Measurements from ENCODE around the gene RFX8. TPM values are rescaled to one million over a fixed set of nuclear protein-coding genes. Genes with fewer than 3 reads are reported as not detected.

Gene RFX8
- polyA plus RNA-seq, 3 donors = not detected

- Histone ChIP-seq H3K27me3 (ENCODE audit: control insufficient read depth in 2 of 2, insufficient read depth in 2 of 2, low read length in 2 of 2) (peaks cover 27 to 31% of the 10 kb centered on the region in 2 donors), H3K4me1 (ENCODE audit: control insufficient read depth in 1 of 2, insufficient read depth in 2 of 2, low read length in 2 of 2) (peaks cover 25 to 37% of the 10 kb centered on the region in 2 donors), H3K4me3 (replicated peaks in 1 of 3; ENCODE audit: low read depth in 2 of 3, low read length in 3 of 3) (no peak overlapping the region), H3K27ac (ENCODE audit: low read depth in 1 of 2, low read length in 2 of 2) (no peak overlapping the region), H3K9ac (ENCODE audit: insufficient read depth, low read length, poor library complexity, severe bottlenecking) (no peak overlapping the region), H3K9me3 (replicated peaks in 1 of 2; ENCODE audit: control insufficient read depth in 1 of 2, insufficient read depth in 1 of 2, low read length in 2 of 2) (no peaks in the 10 kb centered on the region), H3K4me2 (replicated peaks; ENCODE audit: extremely low read depth, low read length, poor library complexity, severe bottlenecking) (no peak overlapping the region), H3K79me2 (ENCODE audit: insufficient read depth, low read length) (peaks cover 8% of the 10 kb centered on the region), H3K36me3 (replicated peaks in 1 of 2; ENCODE audit: control insufficient read depth in 1 of 2, insufficient read depth in 2 of 2, low read length in 2 of 2) (no peaks in the 10 kb centered on the region), H4K20me1 (ENCODE audit: insufficient read depth, low read length) (no peaks in the 10 kb centered on the region), H2AFZ (ENCODE audit: insufficient read depth, low read depth, low read length, poor library complexity, severe bottlenecking) (no peak overlapping the region)
- Mint-ChIP-seq H3K27ac (no peak overlapping the region), H3K4me3 (peak overlapping the region in 1 of 2 donors; percentile 47), H3K4me1 (peaks cover 32% of the 10 kb centered on the region), H3K36me3 (peaks cover 0 to 9% of the 10 kb centered on the region in 2 donors), H3K27me3 (ENCODE audit: low read depth in 3 of 3) (peaks cover 36 to 62% (median 58%) of the 10 kb centered on the region in 3 donors), H3K9me3 (peaks cover 0 to 5% (median 0%) of the 10 kb centered on the region in 7 donors)
- WGBS (ENCODE audit: insufficient coverage) = no CpG with 5 or more reads among the region's 2 CpGs
- intact Hi-C loops (cut with micrococcal nuclease) = loop anchor here in 1 of 2 donors (5.0 to 10.0 kb wide), 3 partner anchors 36 to 219 kb away; partner anchors contain the start of gene MAP4K4
- peak in 1 of 3 donors; percentile 21 for DNase-seq
- no peak for TF ChIP-seq CTCF (IDR thresholded peaks at IDR 0.05)
Measured at GRCh38 chr2:101478181-101479001, 3.5 kb upstream of the RFX8 start.

- Histone ChIP-seq H3K9me3 (replicated peaks in 1 of 2; ENCODE audit: control insufficient read depth in 1 of 2, insufficient read depth in 1 of 2, low read length in 2 of 2) (no peaks in the 10 kb centered on the region), H3K4me2 (replicated peaks; ENCODE audit: extremely low read depth, low read length, poor library complexity, severe bottlenecking) (no peak overlapping the region), H3K4me3 (replicated peaks in 1 of 3; ENCODE audit: low read depth in 2 of 3, low read length in 3 of 3) (no peak overlapping the region), H3K27ac (ENCODE audit: low read depth in 1 of 2, low read length in 2 of 2) (no peak overlapping the region), H3K36me3 (replicated peaks in 1 of 2; ENCODE audit: control insufficient read depth in 1 of 2, insufficient read depth in 2 of 2, low read length in 2 of 2) (no peaks in the 10 kb centered on the region), H3K27me3 (ENCODE audit: control insufficient read depth in 2 of 2, insufficient read depth in 2 of 2, low read length in 2 of 2) (peaks cover 35 to 39% of the 10 kb centered on the region in 2 donors), H3K9ac (ENCODE audit: insufficient read depth, low read length, poor library complexity, severe bottlenecking) (no peak overlapping the region), H3K4me1 (ENCODE audit: control insufficient read depth in 1 of 2, insufficient read depth in 2 of 2, low read length in 2 of 2) (peaks cover 30 to 44% of the 10 kb centered on the region in 2 donors), H3K79me2 (ENCODE audit: insufficient read depth, low read length) (peaks cover 16% of the 10 kb centered on the region), H4K20me1 (ENCODE audit: insufficient read depth, low read length) (no peaks in the 10 kb centered on the region), H2AFZ (ENCODE audit: insufficient read depth, low read depth, low read length, poor library complexity, severe bottlenecking) (no peak overlapping the region)
- peaks cover 0 to 9% of the 10 kb centered on the region in 2 donors for H3K36me3 Mint-ChIP-seq
- no peak overlapping the region for H3K27ac Mint-ChIP-seq
- DNase-seq = no peak
- H3K4me1 Mint-ChIP-seq = peaks cover 40% of the 10 kb centered on the region
- H3K27me3 Mint-ChIP-seq (ENCODE audit: low read depth in 3 of 3) = peaks cover 42 to 70% (median 67%) of the 10 kb centered on the region in 3 donors
- peaks cover 0 to 9% (median 0%) of the 10 kb centered on the region in 7 donors for H3K9me3 Mint-ChIP-seq
- TF ChIP-seq CTCF (IDR thresholded peaks at IDR 0.05) = no peak
- 90% methylated on average over 2 of the region's 2 CpGs for WGBS (ENCODE audit: insufficient coverage)
- no peak overlapping the region for H3K4me3 Mint-ChIP-seq
- intact Hi-C loops (cut with micrococcal nuclease) = loop anchor here in 1 of 2 donors (5.0 to 10.0 kb wide), 3 partner anchors 35 to 220 kb away; partner anchors contain the start of gene MAP4K4
Measured at GRCh38 chr2:101477556-101477955, 2.6 kb upstream of the RFX8 start.
